Fibroblast of pulmonary artery (primary cell): ENCODE data around the gene ZNF627.
A peak's percentile ranks its signal among the peaks of the same experiment; 100 is the strongest.

Experiments
- DNase-seq: peaks from one replicate; pipeline ENCODE4 v3.0.0-alpha.2; 2010; ENCODE audit warnings: low read depth
- H3K4me3 ChIP-seq: replicated peaks from 2 replicates; pipeline ENCODE4 v1.5.1; 2011; ENCODE audit warnings: low read depth, mild to moderate bottlenecking, control low read depth, low read length, moderate library complexity
- TF ChIP-seq, protein P1 (sequence below): IDR thresholded peaks from 2 replicates; pipeline ENCODE4 v1.5.1; 2011; ENCODE audit warnings: mild to moderate bottlenecking, control low read depth, low read length, inconsistent platforms; ENCODE audit errors: missing control alignments

ZNF627 gene

DNA sequence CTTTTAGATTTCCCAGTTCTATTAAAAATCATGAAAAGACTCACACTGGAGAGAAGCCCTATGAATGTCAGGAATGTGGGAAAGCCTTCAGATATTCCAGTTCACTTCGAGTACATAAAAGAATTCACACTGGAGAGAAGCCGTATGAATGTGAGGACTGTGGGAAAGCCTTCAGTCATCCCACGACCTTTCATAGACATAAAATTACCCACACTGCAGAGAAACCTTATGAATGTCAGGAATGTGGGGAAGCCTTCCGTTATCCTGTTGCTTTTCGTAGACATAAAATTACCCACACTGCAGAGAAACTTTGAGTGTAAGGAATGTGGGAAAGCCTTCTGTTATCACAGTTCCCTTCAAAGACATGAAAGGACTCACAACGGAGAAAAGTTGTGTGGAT, 55.2 kb downstream of the ZNF627 start:
- no peak for DNase-seq
- H3K4me3 ChIP-seq: no peak overlapping the region

DNA sequence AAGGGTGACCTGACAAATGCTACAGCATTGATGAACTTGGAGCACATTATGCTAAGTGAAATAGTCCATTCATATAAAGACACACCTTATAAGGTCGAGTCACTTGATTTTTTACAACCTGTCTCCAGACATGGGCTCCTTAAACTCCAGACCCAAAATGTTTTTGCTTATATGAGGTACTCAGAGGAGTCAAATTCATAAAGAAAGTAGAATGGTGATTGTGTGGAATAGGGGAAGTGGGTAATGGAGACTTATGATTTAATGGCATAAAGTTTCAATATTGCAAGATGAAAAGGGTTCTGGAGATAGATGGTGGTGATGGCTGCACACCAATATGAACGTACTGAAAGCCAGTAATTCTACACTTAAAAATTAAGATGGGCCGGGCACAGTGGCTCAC, 59.3 kb downstream of the ZNF627 start:
- no peak for DNase-seq
- TF ChIP-seq, protein P1, sequence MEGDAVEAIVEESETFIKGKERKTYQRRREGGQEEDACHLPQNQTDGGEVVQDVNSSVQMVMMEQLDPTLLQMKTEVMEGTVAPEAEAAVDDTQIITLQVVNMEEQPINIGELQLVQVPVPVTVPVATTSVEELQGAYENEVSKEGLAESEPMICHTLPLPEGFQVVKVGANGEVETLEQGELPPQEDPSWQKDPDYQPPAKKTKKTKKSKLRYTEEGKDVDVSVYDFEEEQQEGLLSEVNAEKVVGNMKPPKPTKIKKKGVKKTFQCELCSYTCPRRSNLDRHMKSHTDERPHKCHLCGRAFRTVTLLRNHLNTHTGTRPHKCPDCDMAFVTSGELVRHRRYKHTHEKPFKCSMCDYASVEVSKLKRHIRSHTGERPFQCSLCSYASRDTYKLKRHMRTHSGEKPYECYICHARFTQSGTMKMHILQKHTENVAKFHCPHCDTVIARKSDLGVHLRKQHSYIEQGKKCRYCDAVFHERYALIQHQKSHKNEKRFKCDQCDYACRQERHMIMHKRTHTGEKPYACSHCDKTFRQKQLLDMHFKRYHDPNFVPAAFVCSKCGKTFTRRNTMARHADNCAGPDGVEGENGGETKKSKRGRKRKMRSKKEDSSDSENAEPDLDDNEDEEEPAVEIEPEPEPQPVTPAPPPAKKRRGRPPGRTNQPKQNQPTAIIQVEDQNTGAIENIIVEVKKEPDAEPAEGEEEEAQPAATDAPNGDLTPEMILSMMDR: no peak
- H3K4me3 ChIP-seq: no peak overlapping the region

More for the DNA sequence above, 55.2 kb downstream of the ZNF627 start:
- TF ChIP-seq, protein P1: no peak

DNA sequence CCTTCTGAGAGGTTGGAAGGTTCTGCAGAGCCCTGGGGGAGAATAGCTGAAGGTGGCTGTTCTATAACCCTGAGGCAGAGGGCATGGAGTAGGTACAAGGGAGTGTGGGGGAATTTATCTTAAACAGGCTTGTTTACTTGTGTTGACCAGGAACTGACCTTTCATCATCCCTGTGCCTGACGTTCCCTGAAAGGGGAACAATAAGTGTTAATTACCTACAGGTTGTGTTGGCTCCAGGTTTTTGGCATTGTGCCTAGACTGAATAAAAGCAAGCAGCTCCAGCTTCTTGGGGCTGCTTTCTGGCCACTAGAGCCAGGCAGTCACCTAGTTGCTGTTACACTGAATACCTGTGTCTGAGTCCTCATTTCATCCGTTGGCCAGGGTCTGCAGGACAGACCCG, 60.0 kb downstream of the ZNF627 start:
- H3K4me3 ChIP-seq: no peak overlapping the region
- DNase-seq: no peak
- TF ChIP-seq, protein P1: no peak

DNA sequence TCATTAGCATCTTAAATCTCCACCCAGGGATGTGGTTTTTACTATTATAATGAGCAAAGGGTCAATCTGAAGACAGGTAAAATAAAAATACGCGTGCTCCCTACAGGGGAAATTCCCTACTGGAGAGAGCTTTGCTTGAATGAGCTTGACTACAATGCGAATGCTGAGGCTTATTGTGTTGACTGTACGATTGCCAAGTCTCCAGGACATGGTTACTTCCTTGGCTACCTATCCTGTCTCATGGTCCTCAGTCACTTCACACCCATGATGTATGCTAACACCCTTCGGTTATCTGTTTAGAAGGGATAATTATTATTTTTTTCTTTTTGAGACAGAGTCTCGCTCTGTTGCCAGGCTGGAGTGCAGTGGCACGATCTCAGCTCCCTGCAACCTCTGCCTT, 61.7 kb downstream of the ZNF627 start:
- TF ChIP-seq, protein P1: no peak
- DNase-seq: no peak
- no peak overlapping the region for H3K4me3 ChIP-seq

DNA sequence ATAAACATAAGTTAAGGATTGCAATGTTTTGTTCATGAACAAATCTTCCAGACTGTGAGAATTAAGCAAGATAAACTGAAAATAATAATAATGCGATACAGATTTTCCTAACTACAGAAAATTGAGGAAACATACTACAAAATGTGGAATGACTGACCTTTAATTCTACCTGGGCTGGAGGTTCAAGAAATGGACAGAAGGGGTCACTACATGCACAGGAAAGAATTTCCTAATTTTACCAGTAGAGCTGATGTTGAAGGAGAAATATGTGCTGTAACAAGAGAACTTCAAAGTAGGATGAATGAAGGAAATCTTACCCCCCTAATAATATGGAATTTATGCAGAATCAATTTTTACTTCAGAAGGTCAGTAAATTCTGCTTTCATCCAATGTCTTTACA, 62.3 kb downstream of the ZNF627 start:
- DNase-seq: peak; percentile 14

DNA sequence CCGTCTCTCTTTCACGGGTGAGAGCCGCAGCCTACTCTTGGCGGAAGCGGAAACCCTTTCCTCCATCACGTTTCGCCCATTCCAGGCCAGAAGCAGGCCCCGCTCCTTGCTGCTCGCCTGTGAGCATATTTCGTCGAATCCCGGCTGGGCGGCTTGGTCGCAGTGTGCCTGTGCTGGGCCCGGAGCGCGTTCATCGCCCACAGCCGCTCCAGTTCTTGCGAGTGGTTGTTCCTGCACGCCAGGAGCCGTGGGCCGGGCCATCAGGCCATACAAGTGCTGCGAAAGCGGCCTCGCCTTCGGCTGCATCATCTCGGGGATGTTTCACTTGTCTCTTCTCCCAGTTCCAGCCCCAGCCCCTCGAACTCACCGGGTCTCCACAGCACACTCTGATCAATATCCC, 65.0 kb downstream of the ZNF627 start:
- H3K4me3 ChIP-seq: no peak overlapping the region
- no peak for DNase-seq
- TF ChIP-seq, protein P1: no peak

More for the DNA sequence above, 62.3 kb downstream of the ZNF627 start:
- TF ChIP-seq, protein P1: peak; percentile 24
- H3K4me3 ChIP-seq: no peak overlapping the region

DNA sequence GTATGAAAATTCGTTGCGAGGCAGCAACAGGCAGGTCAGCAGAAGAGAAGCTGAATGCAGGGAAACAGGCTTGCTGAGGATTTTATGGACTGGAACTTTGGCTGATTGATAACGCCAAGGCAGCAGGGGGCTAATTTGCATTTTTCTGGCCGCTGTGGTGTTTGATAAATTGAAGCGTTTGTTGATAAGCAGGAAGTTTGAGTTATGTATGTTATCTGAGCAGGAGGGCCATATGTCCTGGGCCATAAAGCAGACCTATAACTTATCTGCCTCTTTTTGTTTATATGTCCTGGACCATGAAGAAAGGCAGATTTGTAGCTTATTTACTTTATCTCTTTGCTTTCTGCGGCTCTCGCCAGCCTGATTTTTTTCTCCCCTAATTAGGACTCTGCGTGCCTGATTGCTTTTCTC, 65.9 kb downstream of the ZNF627 start:
- TF ChIP-seq, protein P1: no peak
- no peak for DNase-seq

More for the DNA sequence above, 65.9 kb downstream of the ZNF627 start:
- no peak overlapping the region for H3K4me3 ChIP-seq
